ACC112 (cell line): ENCODE measurements around the gene AAK1.
"Not testable (repeated sequence)": the region's sequence is repeated elsewhere in the genome, so short reads cannot be mapped to it uniquely, and the experiment has no call there.

ENCODE experiments used
- H2AFZ ChIP-seq: fragments of 200-600 bp; sonication (generic); one replicate; pipeline ENCODE4 v1.6.0; 2017; ENCODE audit warnings: antibody characterized with exemption, low read length; ENCODE audit not compliant: unreplicated experiment
- H3K27ac ChIP-seq: fragments of 200-600 bp; sonication (generic); 2 replicates; pipeline ENCODE4 v1.5.1; 2014; ENCODE audit warnings: low read depth, mild to moderate bottlenecking, antibody characterized with exemption, low read length, moderate library complexity
- H3K27me3 ChIP-seq: fragments of 200-600 bp; sonication (generic); 2 replicates; pipeline ENCODE4 v1.6.1; 2014; ENCODE audit warnings: mild to moderate bottlenecking, antibody characterized with exemption, low read length, moderate library complexity, mixed read lengths; ENCODE audit not compliant: insufficient read depth
- H3K36me3 ChIP-seq: fragments of 200-600 bp; sonication (generic); 2 replicates; pipeline ENCODE4 v1.6.1; 2016; ENCODE audit warnings: mild to moderate bottlenecking, antibody characterized with exemption, low read length, moderate library complexity, mixed read lengths; ENCODE audit not compliant: insufficient read depth
- H3K4me1 ChIP-seq: fragments of 200-600 bp; sonication (generic); one replicate; pipeline ENCODE4 v1.6.1; 2016; ENCODE audit warnings: low read length, mixed read lengths; ENCODE audit not compliant: insufficient read depth, unreplicated experiment, control insufficient read depth
- H3K4me3 ChIP-seq: fragments of 200-600 bp; sonication (generic); 2 replicates; pipeline ENCODE4 v1.5.1; 2014; ENCODE audit warnings: mild to moderate bottlenecking, low read depth, low read length
- H3K79me2 ChIP-seq: fragments of 200-600 bp; sonication (generic); one replicate; pipeline ENCODE4 v1.6.0; 2016; ENCODE audit warnings: low read length; ENCODE audit not compliant: control insufficient read depth, unreplicated experiment, insufficient read depth

AAK1 gene

GRCh38 chr2:69564604-69565003 is 78.9 kb downstream of the AAK1 start:
- Histone ChIP-seq H3K36me3 (no peaks in the 10 kb centered on the region), H2AFZ (no peak overlapping the region), H3K27ac (no peak overlapping the region), H3K4me1 (peaks cover 14% of the 10 kb centered on the region), H3K79me2 (peaks cover 67% of the 10 kb centered on the region), H3K4me3 (no peak overlapping the region), H3K27me3 (no peaks in the 10 kb centered on the region)

- no peak overlapping the region for H3K4me3 ChIP-seq
- H3K27me3 ChIP-seq: no peaks in the 10 kb centered on the region
- no peak overlapping the region for H2AFZ ChIP-seq
- peaks cover 67% of the 10 kb centered on the region for H3K79me2 ChIP-seq
- H3K36me3 ChIP-seq: no peaks in the 10 kb centered on the region
- no peak overlapping the region for H3K27ac ChIP-seq
- peaks cover 13% of the 10 kb centered on the region for H3K4me1 ChIP-seq
These were observed 80.5 kb downstream of the AAK1 start for GRCh38 chr2:69563021-69563420.

- Histone ChIP-seq H3K4me1 (no peaks in the 10 kb centered on the region), H3K27me3 (no peaks in the 10 kb centered on the region), H3K79me2 (peaks cover 57% of the 10 kb centered on the region), H3K4me3 (no peak overlapping the region), H3K27ac (no peak overlapping the region), H3K36me3 (no peaks in the 10 kb centered on the region), H2AFZ (no peak overlapping the region)
These were observed 82.4 kb downstream of the AAK1 start for GRCh38 chr2:69561101-69561500.

GRCh38 chr2:69560147-69560482 is 83.4 kb downstream of the AAK1 start:
- Histone ChIP-seq H3K36me3 (no peaks in the 10 kb centered on the region), H3K4me1 (no peaks in the 10 kb centered on the region), H3K79me2 (peaks cover 47% of the 10 kb centered on the region), H3K4me3 (no peak overlapping the region), H3K27ac (no peak overlapping the region), H2AFZ (no peak overlapping the region), H3K27me3 (no peaks in the 10 kb centered on the region)

GRCh38 chr2:69559442-69560146 is 83.9 kb downstream of the AAK1 start:
- Histone ChIP-seq H3K4me1 (no peaks in the 10 kb centered on the region), H3K79me2 (peaks cover 42% of the 10 kb centered on the region), H2AFZ (no peak overlapping the region), H3K4me3 (no peak overlapping the region), H3K27ac (no peak overlapping the region), H3K27me3 (no peaks in the 10 kb centered on the region), H3K36me3 (no peaks in the 10 kb centered on the region)

- H2AFZ ChIP-seq: no peak overlapping the region
- H3K4me1 ChIP-seq: no peaks in the 10 kb centered on the region
- H3K36me3 ChIP-seq: peaks cover 8% of the 10 kb centered on the region; the same call in 1 of the 2 replicates
- no peak overlapping the region for H3K4me3 ChIP-seq
- no peak overlapping the region for H3K27ac ChIP-seq
- H3K79me2 ChIP-seq: peaks cover 34% of the 10 kb centered on the region
- no peaks in the 10 kb centered on the region for H3K27me3 ChIP-seq
These were observed 87.5 kb downstream of the AAK1 start for GRCh38 chr2:69556008-69556407.

- Histone ChIP-seq H3K36me3 (peaks cover 8% of the 10 kb centered on the region; the same call in 1 of the 2 replicates), H3K27ac (no peak overlapping the region), H3K4me3 (no peak overlapping the region), H2AFZ (no peak overlapping the region), H3K79me2 (peaks cover 29% of the 10 kb centered on the region), H3K27me3 (no peaks in the 10 kb centered on the region), H3K4me1 (peaks cover under 1% of the 10 kb centered on the region)
These were observed 88.6 kb downstream of the AAK1 start for GRCh38 chr2:69554981-69555380.

GRCh38 chr2:69554568-69554967 is 89.0 kb downstream of the AAK1 start:
- peaks cover 27% of the 10 kb centered on the region for H3K79me2 ChIP-seq
- H3K27ac ChIP-seq: no peak overlapping the region
- peaks cover 5% of the 10 kb centered on the region for H3K4me1 ChIP-seq

GRCh38 chr2:69553991-69554390 is 89.5 kb downstream of the AAK1 start:
- Histone ChIP-seq H3K27ac (no peak overlapping the region), H3K4me1 (peaks cover 8% of the 10 kb centered on the region), H3K27me3 (no peaks in the 10 kb centered on the region), H3K79me2 (peaks cover 23% of the 10 kb centered on the region), H2AFZ (no peak overlapping the region), H3K4me3 (no peak overlapping the region), H3K36me3 (peaks cover 8% of the 10 kb centered on the region; the same call in 1 of the 2 replicates)

More at GRCh38 chr2:69554568-69554967, 89.0 kb downstream of the AAK1 start:
- no peak overlapping the region for H3K4me3 ChIP-seq
- H3K36me3 ChIP-seq: peaks cover 8% of the 10 kb centered on the region; the same call in 1 of the 2 replicates
- no peaks in the 10 kb centered on the region for H3K27me3 ChIP-seq
- no peak overlapping the region for H2AFZ ChIP-seq

GRCh38 chr2:69550511-69550910 is 93.0 kb downstream of the AAK1 start:
- not testable (repeated sequence) for H3K27ac ChIP-seq, H2AFZ ChIP-seq, H3K27me3 ChIP-seq, H3K4me3 ChIP-seq, H3K4me1 ChIP-seq
- Histone ChIP-seq H3K36me3 (peaks cover 27% of the 10 kb centered on the region), H3K79me2 (peaks cover 36% of the 10 kb centered on the region)

- H3K79me2 ChIP-seq: peaks cover 39% of the 10 kb centered on the region
- H3K27me3 ChIP-seq: no peaks in the 10 kb centered on the region
- no peak overlapping the region for H3K4me3 ChIP-seq
- peaks cover 27% of the 10 kb centered on the region for H3K36me3 ChIP-seq
- peak overlapping the region; percentile 72 for H3K27ac ChIP-seq
- H2AFZ ChIP-seq: no peak overlapping the region
- peaks cover 8% of the 10 kb centered on the region for H3K4me1 ChIP-seq
These were observed 94.1 kb downstream of the AAK1 start for GRCh38 chr2:69549421-69549820.
